ENCODE measurements around the gene ANKRD28.

The ANKRD28 gene

DNA sequence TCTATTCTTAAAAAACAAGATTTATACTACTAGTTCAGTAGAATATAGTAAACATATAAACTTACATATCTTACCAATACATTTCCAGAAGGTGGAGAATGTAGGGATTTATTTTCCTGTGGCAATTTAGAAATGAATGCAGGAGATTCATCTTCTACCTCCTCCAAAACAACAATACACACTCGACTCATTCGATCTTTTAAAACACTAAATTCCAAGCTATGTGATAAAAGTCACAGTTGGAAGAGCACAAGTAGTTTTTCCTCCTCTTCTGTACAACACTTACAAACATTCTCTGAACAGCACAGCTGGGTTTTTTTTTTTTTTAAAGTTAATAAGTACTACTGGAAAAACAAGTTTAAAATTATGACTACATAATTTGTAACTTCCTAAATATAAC lies 1.4 kb downstream of the ANKRD28 start:
- Histone ChIP-seq H2BK120ac (ENCODE audit: low read depth, low read length) (no peak overlapping the region), H4K5ac (ENCODE audit: low read length) (no peak overlapping the region), H3K9ac (ENCODE audit: low read length) (no peak overlapping the region), H2AK5ac (ENCODE audit: low read length) (no peak overlapping the region), H3K18ac (ENCODE audit: low read length) (no peak overlapping the region), H3K27me3 (ENCODE audit: insufficient read depth, low read length, poor library complexity) (no peaks in the 10 kb centered on the region), H3K36me3 (ENCODE audit: control insufficient read depth, insufficient read depth, low read length) (no peaks in the 10 kb centered on the region), H3K79me2 (ENCODE audit: control insufficient read depth, insufficient read depth, low read length) (no peaks in the 10 kb centered on the region), H4K8ac (ENCODE audit: low read depth, low read length) (no peak overlapping the region), H3K79me1 (ENCODE audit: low read length) (no peaks in the 10 kb centered on the region), H3K4me1 (ENCODE audit: control insufficient read depth, low read depth, low read length) (peaks cover 6% of the 10 kb centered on the region), H3K56ac (ENCODE audit: low read length) (no peak overlapping the region), H2BK5ac (ENCODE audit: low read length) (no peak overlapping the region), H3K23ac (ENCODE audit: low read length) (no peak overlapping the region), H3K4me2 (ENCODE audit: low read length) (no peak overlapping the region), H2BK15ac (replicated peaks; ENCODE audit: low read depth) (no peak overlapping the region), H3K4me3 (ENCODE audit: low read length) (no peak overlapping the region), H3K27ac (ENCODE audit: low read depth, low read length) (no peak overlapping the region), H3K4ac (ENCODE audit: low read depth, low read length) (no peak overlapping the region)
- no CpG with 5 or more reads among the region's 2 CpGs for WGBS (ENCODE audit: extremely low coverage, insufficient coverage, low lambda C conversion rate)
- no peak for DNase-seq

DNA sequence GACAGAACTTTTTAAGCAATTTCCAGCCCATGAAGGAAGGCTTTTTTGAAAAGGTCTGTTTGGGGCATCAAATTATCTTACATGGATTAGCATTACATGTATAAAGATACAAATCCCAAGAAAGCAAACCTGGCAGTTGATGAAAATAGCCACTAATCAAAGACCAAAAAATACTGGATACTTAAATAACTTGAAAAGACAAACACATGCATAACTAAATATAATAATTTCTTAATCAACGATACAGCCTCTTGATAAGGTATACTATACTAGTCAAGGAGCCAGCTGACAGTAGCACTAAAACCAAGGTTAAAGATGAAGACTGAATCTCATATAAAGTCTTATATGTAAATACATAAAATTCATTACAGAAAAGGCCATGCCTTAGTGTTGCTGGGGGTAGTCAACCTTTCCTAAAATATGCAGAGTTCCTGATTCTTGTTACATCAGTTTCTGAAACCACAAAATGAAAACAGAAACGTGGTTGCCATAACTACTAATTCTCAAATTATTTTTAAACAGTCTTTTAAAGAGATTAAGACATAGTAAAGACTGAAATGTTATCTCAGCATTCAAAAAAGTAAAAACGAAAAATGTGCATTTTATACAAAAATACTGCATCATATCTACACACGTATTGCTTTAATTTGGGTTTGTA lies 2.0 kb downstream of the ANKRD28 start:
- no peak overlapping the region for H3K4me3 ChIP-seq (ENCODE audit: low read length)
- no peak overlapping the region for H2BK5ac ChIP-seq (ENCODE audit: low read length)
- no peak overlapping the region for H2AK5ac ChIP-seq (ENCODE audit: low read length)
- H3K18ac ChIP-seq (ENCODE audit: low read length), result no peak overlapping the region
- H4K8ac ChIP-seq (ENCODE audit: low read depth, low read length), result no peak overlapping the region
- WGBS (ENCODE audit: extremely low coverage, insufficient coverage, low lambda C conversion rate), result no CpG with 5 or more reads among the region's 4 CpGs
- no peak overlapping the region for H2BK120ac ChIP-seq (ENCODE audit: low read depth, low read length)
- no peak overlapping the region for H3K23ac ChIP-seq (ENCODE audit: low read length)
- DNase-seq, result no peak
- no peaks in the 10 kb centered on the region for H3K79me2 ChIP-seq (ENCODE audit: control insufficient read depth, insufficient read depth, low read length)
- H2BK15ac ChIP-seq (replicated peaks; ENCODE audit: low read depth), result no peak overlapping the region
- no peak overlapping the region for H3K4ac ChIP-seq (ENCODE audit: low read depth, low read length)
- H3K79me1 ChIP-seq (ENCODE audit: low read length), result no peaks in the 10 kb centered on the region
- H3K4me1 ChIP-seq (ENCODE audit: control insufficient read depth, low read depth, low read length), result peaks cover 6% of the 10 kb centered on the region
- H3K4me2 ChIP-seq (ENCODE audit: low read length), result no peak overlapping the region
- H3K27ac ChIP-seq (ENCODE audit: low read depth, low read length), result no peak overlapping the region
- H3K27me3 ChIP-seq (ENCODE audit: insufficient read depth, low read length, poor library complexity), result no peaks in the 10 kb centered on the region
- H3K56ac ChIP-seq (ENCODE audit: low read length), result no peak overlapping the region
- H3K9ac ChIP-seq (ENCODE audit: low read length), result no peak overlapping the region
- H3K36me3 ChIP-seq (ENCODE audit: control insufficient read depth, insufficient read depth, low read length), result no peaks in the 10 kb centered on the region
- no peak overlapping the region for H4K5ac ChIP-seq (ENCODE audit: low read length)

DNA sequence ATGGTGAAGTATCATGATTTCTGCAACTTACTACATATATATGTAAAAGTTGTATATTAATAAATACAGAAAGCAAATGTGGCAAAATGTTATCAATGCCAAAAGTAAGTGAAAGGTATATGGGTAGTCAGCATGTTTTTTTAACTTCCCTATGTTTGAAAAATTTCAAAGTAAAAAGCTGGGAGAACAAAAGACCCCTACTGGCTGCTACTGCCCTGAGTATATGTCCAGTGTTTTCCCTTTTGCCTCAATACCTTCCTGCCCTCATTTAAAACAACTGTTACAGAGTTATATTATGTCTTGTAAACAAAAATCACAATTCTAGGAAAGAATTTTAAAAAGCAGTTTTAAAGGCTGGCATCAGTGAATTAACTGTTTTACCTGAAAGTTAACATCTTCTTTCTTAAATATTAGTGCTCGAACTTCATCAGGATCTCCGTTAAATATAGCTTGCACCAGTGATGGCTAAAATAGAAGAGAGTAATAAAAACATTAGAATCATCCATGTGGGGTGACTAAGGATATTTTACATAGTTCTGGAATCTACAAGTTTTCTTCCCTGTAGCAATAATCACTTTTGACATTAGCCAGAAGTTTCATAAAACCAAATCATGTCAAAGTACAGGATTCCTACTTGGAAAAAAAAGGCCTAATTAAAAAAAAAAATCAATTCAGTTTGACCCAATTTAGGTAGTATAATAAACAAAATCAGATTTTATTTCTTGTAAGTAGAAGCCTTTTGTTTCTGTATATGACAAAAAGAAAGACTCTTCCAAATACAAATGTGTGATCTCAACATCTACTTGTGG lies 2.7 kb downstream of the ANKRD28 start:
- Histone ChIP-seq H4K5ac (ENCODE audit: low read length) (no peak overlapping the region), H3K9ac (ENCODE audit: low read length) (no peak overlapping the region), H3K4me1 (ENCODE audit: control insufficient read depth, low read depth, low read length) (peaks cover 6% of the 10 kb centered on the region), H2BK5ac (ENCODE audit: low read length) (no peak overlapping the region), H2BK120ac (ENCODE audit: low read depth, low read length) (no peak overlapping the region), H3K23ac (ENCODE audit: low read length) (no peak overlapping the region), H4K8ac (ENCODE audit: low read depth, low read length) (no peak overlapping the region), H3K4me2 (ENCODE audit: low read length) (no peak overlapping the region), H2AK5ac (ENCODE audit: low read length) (no peak overlapping the region), H3K4ac (ENCODE audit: low read depth, low read length) (no peak overlapping the region), H3K79me1 (ENCODE audit: low read length) (no peaks in the 10 kb centered on the region), H3K27me3 (ENCODE audit: insufficient read depth, low read length, poor library complexity) (no peaks in the 10 kb centered on the region), H2BK15ac (replicated peaks; ENCODE audit: low read depth) (no peak overlapping the region), H3K36me3 (ENCODE audit: control insufficient read depth, insufficient read depth, low read length) (no peaks in the 10 kb centered on the region), H3K18ac (ENCODE audit: low read length) (no peak overlapping the region), H3K4me3 (ENCODE audit: low read length) (no peak overlapping the region), H3K79me2 (ENCODE audit: control insufficient read depth, insufficient read depth, low read length) (no peaks in the 10 kb centered on the region), H3K27ac (ENCODE audit: low read depth, low read length) (no peak overlapping the region), H3K56ac (ENCODE audit: low read length) (no peak overlapping the region)
- DNase-seq, result no peak
- no CpG with 5 or more reads among the region's 2 CpGs for WGBS (ENCODE audit: extremely low coverage, insufficient coverage, low lambda C conversion rate)

- no peaks in the 10 kb centered on the region for H3K79me1 ChIP-seq (ENCODE audit: low read length)
- WGBS (ENCODE audit: extremely low coverage, insufficient coverage, low lambda C conversion rate), result no CpG with 5 or more reads among the region's 3 CpGs
- no peak overlapping the region for H3K4me3 ChIP-seq (ENCODE audit: low read length)
- no peak overlapping the region for H3K23ac ChIP-seq (ENCODE audit: low read length)
- H2AK5ac ChIP-seq (ENCODE audit: low read length), result no peak overlapping the region
- H3K4me2 ChIP-seq (ENCODE audit: low read length), result no peak overlapping the region
- no peak overlapping the region for H4K5ac ChIP-seq (ENCODE audit: low read length)
- H2BK120ac ChIP-seq (ENCODE audit: low read depth, low read length), result no peak overlapping the region
- no peak overlapping the region for H3K56ac ChIP-seq (ENCODE audit: low read length)
- no peak overlapping the region for H3K4ac ChIP-seq (ENCODE audit: low read depth, low read length)
- no peaks in the 10 kb centered on the region for H3K79me2 ChIP-seq (ENCODE audit: control insufficient read depth, insufficient read depth, low read length)
- no peaks in the 10 kb centered on the region for H3K27me3 ChIP-seq (ENCODE audit: insufficient read depth, low read length, poor library complexity)
- no peak overlapping the region for H2BK15ac ChIP-seq (replicated peaks; ENCODE audit: low read depth)
- H3K27ac ChIP-seq (ENCODE audit: low read depth, low read length), result no peak overlapping the region
- no peak overlapping the region for H4K8ac ChIP-seq (ENCODE audit: low read depth, low read length)
- H3K4me1 ChIP-seq (ENCODE audit: control insufficient read depth, low read depth, low read length), result peaks cover 6% of the 10 kb centered on the region
- H2BK5ac ChIP-seq (ENCODE audit: low read length), result no peak overlapping the region
- no peaks in the 10 kb centered on the region for H3K36me3 ChIP-seq (ENCODE audit: control insufficient read depth, insufficient read depth, low read length)
- DNase-seq, result no peak
- no peak overlapping the region for H3K9ac ChIP-seq (ENCODE audit: low read length)
- no peak overlapping the region for H3K18ac ChIP-seq (ENCODE audit: low read length)
Measured at GRCh38 chr3:15794303-15794771, 3.4 kb downstream of the ANKRD28 start.

DNA sequence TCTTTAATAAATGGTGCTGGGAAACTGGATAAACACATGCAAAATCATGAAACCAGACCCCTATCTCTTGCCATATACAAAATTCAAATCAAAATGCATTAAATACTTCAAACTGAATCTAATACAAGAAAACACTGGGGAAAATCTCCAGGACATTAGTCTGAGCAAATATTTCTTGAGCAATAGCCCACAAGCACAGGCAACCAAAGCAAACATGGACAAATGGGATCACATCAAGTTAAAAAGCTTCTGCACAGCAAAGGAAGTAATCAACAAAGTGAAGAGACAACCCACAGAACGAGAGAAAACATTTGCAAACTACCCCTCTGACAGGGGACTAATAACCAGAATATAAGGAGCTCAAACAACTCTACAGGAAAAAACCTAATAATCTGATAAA lies 6.3 kb downstream of the ANKRD28 start:
- no peak overlapping the region for H4K5ac ChIP-seq (ENCODE audit: low read length)
- no peak overlapping the region for H3K27ac ChIP-seq (ENCODE audit: low read depth, low read length)
- no peaks in the 10 kb centered on the region for H3K79me1 ChIP-seq (ENCODE audit: low read length)
- no CpG with 5 or more reads among the region's 1 CpG for WGBS (ENCODE audit: extremely low coverage, insufficient coverage, low lambda C conversion rate)
- H3K56ac ChIP-seq (ENCODE audit: low read length), result no peak overlapping the region
- no peak overlapping the region for H3K4me3 ChIP-seq (ENCODE audit: low read length)
- H3K23ac ChIP-seq (ENCODE audit: low read length), result no peak overlapping the region
- H3K4me2 ChIP-seq (ENCODE audit: low read length), result no peak overlapping the region
- DNase-seq, result no peak
- H2BK15ac ChIP-seq (replicated peaks; ENCODE audit: low read depth), result no peak overlapping the region
- no peaks in the 10 kb centered on the region for H3K79me2 ChIP-seq (ENCODE audit: control insufficient read depth, insufficient read depth, low read length)
- H2AK5ac ChIP-seq (ENCODE audit: low read length), result no peak overlapping the region
- no peaks in the 10 kb centered on the region for H3K36me3 ChIP-seq (ENCODE audit: control insufficient read depth, insufficient read depth, low read length)
- H2BK120ac ChIP-seq (ENCODE audit: low read depth, low read length), result no peak overlapping the region
- no peak overlapping the region for H3K18ac ChIP-seq (ENCODE audit: low read length)
- no peak overlapping the region for H3K4ac ChIP-seq (ENCODE audit: low read depth, low read length)
- no peak overlapping the region for H3K9ac ChIP-seq (ENCODE audit: low read length)
- no peak overlapping the region for H2BK5ac ChIP-seq (ENCODE audit: low read length)
- H3K27me3 ChIP-seq (ENCODE audit: insufficient read depth, low read length, poor library complexity), result no peaks in the 10 kb centered on the region
- H3K4me1 ChIP-seq (ENCODE audit: control insufficient read depth, low read depth, low read length), result no peaks in the 10 kb centered on the region
- no peak overlapping the region for H4K8ac ChIP-seq (ENCODE audit: low read depth, low read length)

Data from mesendoderm (in vitro differentiated cells).